GM18858 (cell line): ENCODE data around the gene STON2.
"Not testable (repeated sequence)": the region's sequence is repeated elsewhere in the genome, so short reads cannot be mapped to it uniquely, and the experiment has no call there.

Experiments used
- ATAC-seq: cut with Tn5 transposase; IDR thresholded peaks from one replicate; pipeline ENCODE4 v1.9.1; 2021; ENCODE audit not compliant: unreplicated experiment

Gene STON2

GRCh38 chr14:81384900-81385299 is 15.2 kb downstream of the STON2 start:
- ATAC-seq, result no peak

- ATAC-seq, result no peak
These were observed 17.5 kb downstream of the STON2 start for GRCh38 chr14:81382517-81383225.

- ATAC-seq, result not testable (repeated sequence)
These were observed 20.1 kb downstream of the STON2 start for GRCh38 chr14:81380009-81380408.

GRCh38 chr14:81371802-81372201 is 28.3 kb downstream of the STON2 start:
- no peak for ATAC-seq

DNA sequence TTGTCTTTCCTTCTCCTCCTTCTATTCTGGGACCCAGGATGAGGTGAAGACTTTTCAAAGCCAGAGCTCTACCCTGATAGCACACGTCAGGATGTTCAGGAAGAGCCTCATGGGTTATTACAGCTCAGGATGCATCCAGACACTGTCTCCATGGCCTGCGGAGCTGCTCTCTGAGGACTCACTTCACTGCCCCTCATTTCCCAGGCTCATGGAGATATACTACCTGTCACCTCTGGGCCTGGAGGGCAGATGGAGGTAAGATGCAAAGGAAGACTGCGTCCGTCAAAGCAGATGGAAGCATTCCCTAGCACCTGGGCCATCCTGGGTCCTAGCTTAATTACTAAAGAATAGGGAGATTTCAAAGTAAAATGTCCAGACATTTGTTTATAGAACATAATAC is 32.6 kb downstream of the STON2 start:
- no peak for ATAC-seq

- ATAC-seq, result no peak
These were observed 33.2 kb downstream of the STON2 start for GRCh38 chr14:81366884-81367283.

DNA sequence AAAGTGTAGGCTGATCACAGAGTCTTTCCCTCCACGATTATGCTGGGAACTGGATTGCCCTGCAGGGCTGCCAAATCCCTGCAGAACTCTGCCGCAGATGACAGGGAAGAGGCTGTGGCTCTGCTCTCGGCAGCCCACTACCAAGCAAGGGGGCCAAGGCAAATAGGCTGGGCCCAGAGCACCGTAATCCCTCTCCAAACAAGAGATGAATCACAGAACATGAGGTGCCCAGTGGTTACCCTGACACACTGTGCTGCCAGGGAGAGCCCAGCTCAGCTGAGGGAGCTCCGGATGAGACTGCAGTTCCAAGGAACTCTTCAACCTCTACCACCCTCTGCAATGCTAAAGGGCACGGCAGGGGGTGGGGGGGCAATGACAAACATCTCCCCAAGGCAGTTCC is 33.9 kb downstream of the STON2 start:
- no peak for ATAC-seq

DNA sequence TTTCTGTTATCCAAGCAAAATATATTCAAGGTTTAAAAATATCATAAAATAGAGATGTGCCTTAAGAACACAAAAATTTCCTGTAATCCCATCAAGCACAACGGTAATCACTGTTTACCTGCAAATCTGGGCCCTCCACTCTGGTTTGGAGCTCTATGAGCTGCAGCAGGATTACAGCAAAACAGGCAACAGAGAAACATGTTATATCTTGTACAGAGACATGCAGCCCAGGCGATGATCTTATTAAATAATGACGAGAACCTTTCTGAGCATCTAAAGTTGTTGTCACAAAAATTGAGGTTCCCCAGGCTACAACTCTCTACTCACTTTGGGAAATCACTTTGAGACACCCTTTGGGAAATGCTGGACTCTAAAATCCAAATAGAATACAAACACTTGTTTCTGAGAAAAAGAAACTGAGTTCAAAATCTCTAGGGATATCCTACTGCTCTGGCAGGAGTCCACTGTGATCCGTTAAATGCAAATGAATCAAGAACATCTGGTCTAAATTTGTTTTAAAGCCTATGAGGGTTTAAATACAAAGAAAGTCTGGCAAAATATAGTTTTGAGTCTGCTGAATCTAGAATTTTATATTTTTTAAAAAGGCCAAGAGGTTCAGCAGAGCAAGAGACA is 36.3 kb downstream of the STON2 start:
- no peak for ATAC-seq

DNA sequence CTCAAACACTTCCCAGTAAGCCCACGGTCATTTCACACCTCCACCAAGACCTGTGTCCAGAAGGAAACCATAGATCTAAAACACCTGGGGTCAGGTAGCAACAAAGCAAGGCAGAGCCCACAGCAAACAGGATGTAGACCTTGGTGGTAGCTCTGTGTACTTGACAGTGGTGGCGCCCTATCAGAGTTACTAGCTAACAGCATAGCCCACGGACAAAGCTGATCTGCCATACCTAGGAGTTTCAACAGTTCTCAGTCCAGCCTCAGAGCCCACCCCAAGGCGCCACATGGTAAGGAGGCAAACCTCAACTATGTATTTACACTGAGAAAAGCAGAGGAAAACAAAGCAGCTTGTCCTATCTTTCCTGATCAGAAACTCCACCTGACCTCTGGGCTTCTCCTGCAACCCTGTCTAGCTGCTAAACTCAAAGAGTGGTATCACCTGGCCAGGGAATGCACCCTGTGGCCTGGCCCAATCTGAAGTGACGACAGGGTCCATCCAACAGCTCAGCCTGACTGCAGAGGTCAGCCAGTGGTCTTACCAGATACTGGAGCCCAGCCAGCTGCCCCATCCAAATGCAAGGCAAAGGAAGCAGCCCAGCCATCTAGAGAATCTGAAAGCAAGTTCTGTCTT is 46.3 kb downstream of the STON2 start:
- no peak for ATAC-seq

DNA sequence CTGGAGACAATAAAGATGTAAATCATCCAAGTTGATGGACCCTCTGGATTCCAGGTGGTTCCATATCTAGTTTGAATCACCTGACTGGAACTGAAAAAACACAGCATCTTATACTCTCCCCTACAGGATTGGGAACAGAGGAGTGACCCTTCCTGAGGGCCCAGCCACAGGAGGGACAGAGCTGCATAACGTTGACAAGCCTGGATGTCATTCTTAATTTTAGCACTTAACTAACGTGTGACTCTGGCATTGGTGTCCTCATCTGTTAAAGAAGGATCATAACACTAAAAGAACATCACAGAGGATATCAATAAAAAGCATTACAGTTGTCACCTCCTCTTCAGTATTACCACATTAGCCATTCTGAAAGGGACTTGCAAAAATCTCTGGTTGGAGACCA is 47.7 kb downstream of the STON2 start:
- no peak for ATAC-seq

GRCh38 chr14:81351205-81351604 is 48.9 kb downstream of the STON2 start:
- ATAC-seq, result no peak

DNA sequence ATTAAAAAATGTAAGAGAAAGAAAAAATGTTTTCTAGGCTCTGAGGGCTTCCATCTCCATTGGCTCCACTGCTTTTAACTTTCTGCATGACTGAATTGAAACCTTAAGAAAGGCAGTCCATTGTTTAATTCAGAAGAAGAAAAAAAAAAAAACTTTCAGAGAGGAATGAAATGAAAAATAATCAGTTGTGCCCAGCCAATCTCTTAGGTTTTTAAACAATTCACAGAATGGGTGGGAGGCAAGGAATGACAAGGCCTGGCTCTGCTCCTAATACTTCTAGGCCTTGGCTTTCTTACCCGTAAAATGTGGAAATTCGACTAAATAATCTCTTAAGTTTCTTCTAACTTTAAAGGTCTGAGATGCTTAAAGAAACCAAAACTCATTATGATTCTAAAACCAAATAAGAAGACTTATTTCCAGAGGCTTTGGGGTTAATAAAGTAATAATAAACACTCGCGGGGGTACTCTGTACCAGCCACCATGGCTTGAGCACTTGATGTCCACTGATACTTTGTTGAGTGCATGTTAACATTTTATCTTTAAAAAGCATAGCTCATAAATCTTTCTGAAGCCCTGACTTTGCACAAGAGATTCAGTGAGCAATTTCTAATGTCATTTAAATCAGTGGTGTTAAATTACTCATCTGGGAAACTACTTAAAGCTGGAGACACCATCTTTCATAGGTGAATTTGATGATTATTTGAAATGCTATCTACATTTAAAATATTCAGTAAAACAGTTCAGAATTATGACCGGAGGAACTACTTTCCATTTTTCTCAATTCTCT is 49.6 kb downstream of the STON2 start:
- no peak for ATAC-seq

GRCh38 chr14:81348061-81348460 is 52.1 kb downstream of the STON2 start:
- no peak for ATAC-seq

DNA sequence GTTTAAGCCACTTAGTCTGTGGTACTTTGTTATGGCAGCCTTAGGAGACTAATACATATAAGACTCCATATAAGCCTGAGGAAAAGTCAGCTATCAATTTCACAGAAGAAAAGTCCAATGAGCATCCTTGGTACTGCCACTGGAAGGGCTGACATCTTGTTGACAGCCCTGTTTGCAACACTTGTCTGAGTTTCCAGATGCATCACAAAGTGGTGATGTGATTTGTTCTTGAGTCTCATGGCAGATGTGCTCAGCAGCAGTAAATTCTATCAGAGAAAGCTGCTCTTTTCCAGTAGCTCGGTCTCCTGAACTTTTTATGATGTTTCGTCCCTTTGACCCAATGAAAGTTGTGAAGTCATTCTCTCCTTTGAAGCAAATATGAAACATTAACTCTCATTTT is 54.3 kb downstream of the STON2 start:
- ATAC-seq, result no peak

- ATAC-seq, result no peak
These were observed 55.5 kb downstream of the STON2 start for GRCh38 chr14:81344481-81345160.

- ATAC-seq, result no peak
These were observed 56.4 kb downstream of the STON2 start for GRCh38 chr14:81343701-81344100.

DNA sequence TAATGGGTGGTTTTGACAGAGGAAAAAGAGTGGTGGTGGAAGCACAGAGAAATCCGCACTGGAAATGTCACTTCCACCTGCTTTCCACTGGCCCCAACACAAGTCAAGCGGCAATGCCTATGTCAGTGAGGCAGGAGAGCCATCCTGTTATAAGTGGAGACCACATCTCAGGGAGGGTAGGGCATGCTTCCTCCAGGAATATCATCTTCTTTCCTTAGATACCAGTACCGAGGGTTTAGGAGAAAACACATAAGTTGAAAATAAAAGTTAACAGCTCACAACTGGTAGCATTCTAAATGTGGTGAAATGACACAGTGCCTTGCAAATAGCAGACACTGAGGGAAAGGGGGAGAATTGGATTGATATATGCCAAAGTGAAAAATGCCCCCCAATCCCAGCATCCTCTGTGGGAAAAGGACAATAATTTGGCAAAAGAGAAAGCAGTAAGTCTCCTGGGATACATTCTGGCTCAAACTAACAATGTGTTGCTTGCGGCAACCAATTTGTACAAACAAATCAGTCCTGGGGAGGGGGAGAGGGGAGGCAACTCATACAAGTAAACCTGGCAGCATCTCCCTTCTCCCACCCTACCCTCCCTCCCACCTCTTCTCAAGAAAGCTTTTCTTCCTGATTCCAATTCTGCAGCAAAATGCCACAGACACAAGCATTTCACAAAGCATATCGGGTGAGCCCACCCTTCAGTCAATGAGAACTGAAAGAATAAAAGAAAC is 57.1 kb downstream of the STON2 start:
- no peak for ATAC-seq

DNA sequence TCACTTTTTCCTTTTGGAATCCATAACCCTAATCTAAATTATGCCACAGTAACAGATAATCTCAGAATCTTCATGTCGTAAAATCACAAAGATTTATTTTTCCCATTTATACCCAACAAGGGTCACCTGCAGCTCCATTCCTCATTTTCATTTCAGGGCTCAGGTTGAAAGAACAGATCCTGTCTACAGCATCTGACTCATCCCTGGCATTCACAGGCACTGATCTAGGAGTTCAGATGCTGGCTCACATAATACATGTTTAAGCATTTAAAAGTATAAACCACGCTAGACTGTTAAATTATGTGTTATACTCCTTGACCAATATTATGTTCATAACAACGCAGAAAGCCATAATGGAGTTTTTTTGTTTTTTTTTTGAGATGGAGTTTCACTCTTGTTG is 58.3 kb downstream of the STON2 start:
- no peak for ATAC-seq

DNA sequence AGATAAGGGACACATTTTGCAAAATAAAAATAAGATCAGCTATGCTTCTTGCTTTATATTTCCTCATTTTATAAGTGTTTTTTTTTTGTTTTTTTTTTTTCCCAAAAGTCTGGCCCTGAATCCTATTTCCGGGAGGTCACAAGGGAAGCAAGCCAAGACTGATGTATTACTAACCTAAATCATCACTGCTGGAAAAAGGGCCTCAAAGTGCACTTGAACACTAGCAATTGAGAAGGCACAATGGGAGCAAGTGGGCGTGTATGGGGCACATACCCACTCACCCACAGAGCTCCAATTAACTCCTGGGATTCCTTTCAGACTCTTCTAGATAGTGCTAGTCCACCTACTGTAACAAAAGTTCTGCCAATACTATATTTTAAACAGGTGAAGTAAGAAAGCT is 58.8 kb downstream of the STON2 start:
- no peak for ATAC-seq

DNA sequence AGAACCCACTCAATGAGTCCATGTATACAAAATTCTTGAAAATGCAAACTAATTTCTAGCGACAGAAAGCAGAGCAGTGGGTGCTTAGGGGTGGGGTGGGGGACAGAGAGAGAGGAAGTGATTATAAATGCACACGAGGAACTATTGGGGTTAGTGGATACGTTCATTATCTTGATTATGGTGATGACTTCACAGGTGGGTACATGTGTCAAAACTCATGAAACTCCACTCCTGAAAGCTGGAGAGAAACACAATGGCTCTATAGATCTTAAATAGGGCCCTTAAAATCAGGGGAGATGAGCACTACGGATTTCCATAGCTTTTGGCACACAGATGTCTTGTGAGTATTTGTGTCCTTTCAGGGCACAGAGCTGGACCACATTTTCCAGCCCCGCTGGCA is 59.9 kb downstream of the STON2 start:
- no peak for ATAC-seq
